C4-2B (cell line): ENCODE results near the gene C12orf42.

Experiments
- ZFX ChIP-seq: fragments of 450-650 bp; IDR thresholded peaks from 2 replicates; pipeline ENCODE4 v1.6.1; 2017
- TF ChIP-seq, protein P1 (sequence below): fragments of 450-650 bp; conservative IDR thresholded peaks from 2 replicates; pipeline ENCODE4 v1.5.1; 2017; ENCODE audit warnings: mild to moderate bottlenecking

DNA sequence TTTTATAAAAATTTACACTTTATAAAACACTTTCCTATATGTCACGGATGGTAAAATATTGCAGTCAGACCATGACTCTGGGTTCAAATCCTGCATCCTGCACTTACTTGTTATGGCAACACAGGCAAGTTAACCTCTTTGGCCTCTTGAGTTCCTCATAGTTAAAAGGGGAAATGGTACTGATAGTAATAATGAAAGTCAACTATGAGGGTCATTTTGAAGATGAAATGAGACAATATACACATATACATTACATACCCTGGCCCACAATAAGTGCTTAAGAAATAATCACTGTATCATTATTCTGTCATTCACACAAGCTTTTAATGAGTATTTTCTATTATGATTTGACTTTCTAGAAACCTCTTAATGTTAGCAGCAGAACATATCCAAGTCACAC, 64.4 kb downstream of the C12orf42 start:
- TF ChIP-seq, protein P1, sequence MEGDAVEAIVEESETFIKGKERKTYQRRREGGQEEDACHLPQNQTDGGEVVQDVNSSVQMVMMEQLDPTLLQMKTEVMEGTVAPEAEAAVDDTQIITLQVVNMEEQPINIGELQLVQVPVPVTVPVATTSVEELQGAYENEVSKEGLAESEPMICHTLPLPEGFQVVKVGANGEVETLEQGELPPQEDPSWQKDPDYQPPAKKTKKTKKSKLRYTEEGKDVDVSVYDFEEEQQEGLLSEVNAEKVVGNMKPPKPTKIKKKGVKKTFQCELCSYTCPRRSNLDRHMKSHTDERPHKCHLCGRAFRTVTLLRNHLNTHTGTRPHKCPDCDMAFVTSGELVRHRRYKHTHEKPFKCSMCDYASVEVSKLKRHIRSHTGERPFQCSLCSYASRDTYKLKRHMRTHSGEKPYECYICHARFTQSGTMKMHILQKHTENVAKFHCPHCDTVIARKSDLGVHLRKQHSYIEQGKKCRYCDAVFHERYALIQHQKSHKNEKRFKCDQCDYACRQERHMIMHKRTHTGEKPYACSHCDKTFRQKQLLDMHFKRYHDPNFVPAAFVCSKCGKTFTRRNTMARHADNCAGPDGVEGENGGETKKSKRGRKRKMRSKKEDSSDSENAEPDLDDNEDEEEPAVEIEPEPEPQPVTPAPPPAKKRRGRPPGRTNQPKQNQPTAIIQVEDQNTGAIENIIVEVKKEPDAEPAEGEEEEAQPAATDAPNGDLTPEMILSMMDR: no peak
- TF ChIP-seq ZFX: no peak
